GM03348 (cell line): ENCODE measurements around the gene PADI3.
"Not testable (repeated sequence)": the region's sequence is repeated elsewhere in the genome, so short reads cannot be mapped to it uniquely, and the experiment has no call there.

Source experiments
- DNase-seq: peaks from one replicate; pipeline ENCODE4 v3.0.0; 2012; ENCODE audit warnings: low spot score

Gene PADI3

DNA sequence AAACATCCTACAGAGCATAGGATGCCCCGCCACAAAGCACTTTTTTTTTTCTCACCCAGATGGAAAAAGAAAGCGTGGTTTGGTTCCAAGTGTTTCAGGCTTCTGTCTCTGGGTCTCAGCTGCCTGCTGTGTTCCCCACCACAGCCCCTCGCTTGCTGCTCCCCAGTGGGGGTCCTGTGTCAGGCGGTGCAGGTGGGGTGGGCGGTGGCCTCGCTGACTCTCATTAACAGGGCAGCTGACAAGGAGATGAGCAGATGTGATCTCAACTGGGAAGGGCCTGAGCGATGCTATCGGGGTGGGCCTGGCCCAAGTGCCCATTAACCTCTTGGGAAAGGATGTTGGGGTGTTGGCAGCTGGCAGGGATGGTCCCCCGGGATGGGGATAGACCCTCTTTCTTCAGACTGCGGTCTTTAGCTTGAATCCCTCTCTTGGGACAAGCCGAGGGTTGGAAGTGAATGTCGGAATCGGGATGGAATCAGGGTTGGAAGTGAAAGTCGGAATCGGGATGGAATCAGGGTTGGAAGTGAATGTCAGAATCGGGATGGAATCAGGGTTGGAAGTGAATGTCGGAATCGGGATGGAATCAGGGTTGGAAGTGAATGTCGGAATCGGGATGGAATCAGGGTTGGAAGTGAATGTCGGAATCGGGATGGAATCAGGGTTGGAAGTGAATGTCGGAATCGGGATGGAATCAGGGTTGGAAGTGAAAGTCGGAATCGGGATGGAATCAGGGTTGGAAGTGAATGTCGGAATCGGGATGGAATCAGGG lies 7.7 kb upstream of the PADI3 start:
- not testable (repeated sequence) for DNase-seq

GRCh38 chr1:17241780-17242074 lies 7.2 kb upstream of the PADI3 start:
- not testable (repeated sequence) for DNase-seq

- DNase-seq, result no peak
Measured at GRCh38 chr1:17243274-17243673, 5.6 kb upstream of the PADI3 start.

- no peak for DNase-seq
Measured at GRCh38 chr1:17244821-17245740, 3.8 kb upstream of the PADI3 start.

DNA sequence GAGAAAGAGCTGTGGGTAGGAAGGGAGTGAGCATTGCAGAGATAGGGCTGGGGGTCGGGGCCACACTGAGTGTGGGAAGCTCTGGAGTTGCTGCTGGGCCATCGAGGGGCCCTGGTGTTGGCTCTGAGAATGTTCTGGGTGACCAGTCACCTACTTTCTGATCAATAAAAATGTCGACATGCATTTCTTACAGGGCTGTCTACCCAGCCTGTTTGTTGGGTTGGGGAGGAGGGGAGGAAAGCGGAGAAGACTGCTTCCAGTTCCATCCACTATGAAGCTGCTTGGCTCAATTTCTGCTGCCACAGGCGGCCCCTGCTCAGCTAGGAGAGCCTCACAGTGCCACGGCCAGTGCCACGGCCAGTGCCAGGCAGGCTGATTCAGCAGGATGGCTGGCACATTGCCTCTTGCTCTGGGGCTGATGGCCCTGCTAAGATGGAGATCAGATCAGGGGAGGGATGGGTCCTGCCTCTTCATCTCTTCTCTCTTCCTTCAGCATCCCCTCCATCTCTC lies 3.0 kb upstream of the PADI3 start:
- DNase-seq, result no peak

- no peak for DNase-seq
Measured at GRCh38 chr1:17246971-17247370, 1.9 kb upstream of the PADI3 start.

GRCh38 chr1:17250601-17251000 lies 1.7 kb downstream of the PADI3 start:
- DNase-seq, result no peak

DNA sequence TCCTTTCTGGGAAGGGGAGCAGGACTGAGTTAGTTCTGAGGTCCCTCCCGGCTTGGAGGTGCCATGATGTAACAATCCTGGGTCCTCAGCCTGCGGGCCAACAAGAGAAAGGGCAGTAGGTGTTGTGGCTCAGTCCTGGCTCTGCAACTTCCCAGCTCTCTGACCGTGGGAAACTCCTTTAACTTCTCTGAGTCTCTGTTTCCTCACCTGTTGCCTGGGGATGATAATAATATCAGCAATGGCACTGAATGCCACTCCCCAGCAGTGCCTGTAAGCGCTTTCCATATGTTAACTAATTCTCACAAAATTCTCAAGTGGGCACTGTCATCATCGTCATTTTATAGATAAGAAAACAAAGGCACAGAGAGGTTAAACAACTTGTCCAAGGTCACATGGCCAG lies 2.3 kb downstream of the PADI3 start:
- DNase-seq, result no peak

DNA sequence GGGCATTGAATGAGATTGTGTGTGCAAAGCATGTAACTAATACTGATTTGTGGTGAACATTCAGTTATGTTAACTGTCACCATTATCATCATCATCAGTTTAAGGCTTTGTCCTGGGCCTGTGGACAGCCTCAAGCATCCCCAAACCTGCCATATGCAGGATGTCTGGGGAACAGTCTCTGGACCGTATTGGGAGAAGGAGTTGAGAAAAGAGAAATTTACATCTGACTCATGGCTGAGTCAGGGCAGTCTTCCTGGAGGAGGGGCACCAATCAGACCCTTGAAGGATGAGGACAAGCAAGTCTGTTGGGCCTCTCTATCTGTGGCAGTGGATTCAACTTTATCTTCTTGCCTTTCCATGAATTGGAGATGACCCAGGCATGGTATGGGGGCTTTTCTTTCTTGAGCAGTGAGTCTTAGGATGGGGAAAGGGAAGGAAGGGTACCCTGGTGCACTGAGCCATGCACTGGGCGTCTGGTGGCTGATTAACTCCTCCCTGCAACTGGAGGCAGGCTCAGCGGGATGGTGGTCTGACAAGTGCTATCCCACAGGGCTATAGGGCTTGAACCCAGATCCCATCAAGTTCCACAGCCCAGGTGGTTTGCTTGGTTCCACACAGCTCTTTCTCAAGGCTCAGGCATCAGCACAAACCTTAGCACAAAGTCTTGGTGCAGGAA lies 2.9 kb downstream of the PADI3 start:
- DNase-seq, result peak; percentile 41

- DNase-seq, result no peak
Measured at GRCh38 chr1:17255336-17255735, 6.4 kb downstream of the PADI3 start.

- peak; percentile 50 for DNase-seq
Measured at GRCh38 chr1:17258116-17258757, 9.3 kb downstream of the PADI3 start.

DNA sequence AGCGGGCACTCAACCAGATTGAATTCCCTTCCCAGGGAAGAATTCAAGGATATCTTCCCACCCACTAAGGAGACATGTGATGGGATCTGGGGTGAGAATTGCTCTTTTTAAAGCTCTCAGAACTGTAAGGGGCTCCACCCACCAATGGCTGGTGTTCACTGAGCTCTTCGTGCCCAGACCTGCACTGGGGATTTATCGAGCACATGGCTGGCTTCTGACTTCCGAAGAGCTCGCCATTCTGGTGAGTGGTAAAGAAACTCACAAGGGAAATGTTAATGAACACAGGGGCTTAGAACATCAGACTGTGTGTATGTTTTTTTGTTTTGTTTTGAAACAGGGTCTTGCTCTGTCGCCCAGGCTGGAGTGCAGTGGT lies 9.8 kb downstream of the PADI3 start:
- DNase-seq, result no peak

DNA sequence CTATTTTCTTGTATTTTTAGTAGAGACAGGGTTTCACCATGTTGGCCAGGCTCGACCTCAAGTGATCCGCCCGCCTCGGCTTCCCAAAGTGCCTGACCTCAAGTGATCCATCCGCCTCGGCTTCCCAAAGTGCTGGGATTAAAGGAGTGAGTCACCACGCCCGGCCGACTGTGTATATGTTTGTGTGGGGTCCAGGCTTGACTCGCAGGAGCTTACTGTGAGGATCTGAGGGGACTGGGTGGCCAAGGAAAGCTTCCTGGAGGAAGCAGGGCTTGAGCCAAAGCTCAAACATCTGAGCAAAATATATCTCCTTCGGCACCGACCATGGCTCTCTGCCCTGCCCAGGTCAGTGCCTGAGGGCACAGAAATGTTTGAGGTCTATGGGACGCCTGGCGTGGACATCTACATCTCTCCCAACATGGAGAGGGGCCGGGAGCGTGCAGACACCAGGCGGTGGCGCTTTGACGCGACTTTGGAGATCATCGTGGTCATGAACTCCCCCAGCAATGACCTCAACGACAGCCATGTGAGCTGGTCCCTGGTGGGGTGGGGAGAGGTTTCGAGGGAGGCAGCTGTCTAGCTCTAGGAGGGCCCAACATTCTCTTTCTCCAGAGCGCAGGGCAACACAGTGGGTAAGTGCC lies 10.5 kb downstream of the PADI3 start:
- no peak for DNase-seq

DNA sequence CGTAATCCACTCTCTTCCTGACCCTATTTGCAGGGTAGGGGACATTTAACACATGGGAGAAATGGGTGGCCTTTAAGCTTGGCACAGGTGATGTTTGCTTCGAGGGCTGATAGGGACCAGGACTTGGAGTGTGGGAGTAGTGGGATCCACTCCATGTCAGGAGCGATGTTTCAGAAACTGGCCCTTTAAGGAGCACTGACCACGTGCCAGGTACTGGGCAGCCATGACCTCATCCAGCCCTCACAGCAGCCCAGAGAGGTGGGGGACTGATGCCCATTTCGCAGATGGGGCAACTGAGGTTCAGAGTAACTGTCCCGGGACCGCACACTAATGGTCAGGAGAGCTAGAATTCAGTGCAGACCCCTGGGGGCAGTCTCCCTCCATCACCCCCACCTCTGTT lies 11.4 kb downstream of the PADI3 start:
- no peak for DNase-seq

- no peak for DNase-seq
Measured at GRCh38 chr1:17260738-17261137, 11.8 kb downstream of the PADI3 start.

GRCh38 chr1:17263936-17264335 lies 15.0 kb downstream of the PADI3 start:
- no peak for DNase-seq

- DNase-seq, result no peak
Measured at GRCh38 chr1:17264470-17264869, 15.6 kb downstream of the PADI3 start.

DNA sequence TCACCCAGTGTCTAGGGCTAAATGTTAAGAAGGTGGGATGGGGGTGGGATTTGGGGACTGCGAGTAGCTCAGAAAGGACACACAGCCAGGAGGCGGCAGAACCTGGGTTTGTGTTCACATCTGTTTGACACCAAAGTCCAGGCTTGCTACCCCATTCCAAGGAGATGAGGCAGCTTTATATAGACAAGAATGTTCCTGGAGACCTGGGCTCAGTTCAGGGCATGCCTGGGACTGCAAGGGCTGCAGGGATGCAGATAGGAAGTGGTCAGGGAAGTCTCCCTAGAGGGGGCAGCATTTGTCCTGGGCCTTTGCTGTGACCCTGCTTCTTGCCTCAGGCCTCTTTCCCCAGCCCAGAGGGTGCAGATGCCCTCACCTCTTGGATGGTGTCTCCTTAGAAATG lies 16.3 kb downstream of the PADI3 start:
- peak; percentile 32 for DNase-seq

DNA sequence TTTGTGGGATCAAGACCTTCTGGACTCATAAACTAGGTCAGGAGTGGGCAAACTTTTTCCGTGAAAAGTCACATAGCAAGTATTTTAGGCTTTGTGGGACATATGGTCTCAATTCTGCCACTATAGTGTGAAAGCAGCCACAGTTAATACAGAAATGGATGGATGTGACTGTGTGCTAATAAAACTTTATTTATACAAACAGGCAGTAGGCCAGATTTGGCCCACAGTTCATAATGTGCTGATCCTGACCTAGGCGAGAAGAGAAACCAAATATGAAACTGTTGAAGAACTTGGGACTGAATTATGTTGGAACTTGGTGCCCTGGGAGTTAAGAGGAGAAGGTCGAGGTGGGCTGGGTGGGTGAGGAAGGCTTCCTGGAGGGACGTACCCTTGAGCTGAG lies 17.1 kb downstream of the PADI3 start:
- DNase-seq, result no peak

- DNase-seq, result no peak
Measured at GRCh38 chr1:17270891-17271765, 22.2 kb downstream of the PADI3 start.

DNA sequence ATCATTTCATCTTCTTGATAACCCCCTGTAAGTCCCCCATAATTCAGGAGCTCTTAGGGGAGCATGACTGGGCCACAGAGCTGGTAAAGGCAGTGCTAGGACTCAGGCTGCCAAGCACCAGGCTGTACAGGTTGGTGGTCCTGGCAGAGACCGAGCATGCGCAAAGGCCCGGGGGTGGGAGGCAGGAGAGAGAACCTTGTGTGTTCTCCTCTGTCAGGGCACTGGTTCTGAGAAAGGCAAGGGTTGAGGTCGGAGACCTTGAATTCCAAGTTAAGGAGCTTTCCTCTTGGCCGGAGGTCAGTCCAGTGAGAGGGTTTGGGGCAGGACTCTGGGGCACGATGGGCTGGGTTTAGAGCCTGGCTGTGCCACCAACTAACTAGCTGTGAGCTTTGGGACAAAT lies 23.2 kb downstream of the PADI3 start:
- DNase-seq, result no peak
